Measurements from ENCODE around the gene SERPINC1.
"Not testable (repeated sequence)": the region's sequence is repeated elsewhere in the genome, so short reads cannot be mapped to it uniquely, and the experiment has no call there.

Gene SERPINC1

DNA sequence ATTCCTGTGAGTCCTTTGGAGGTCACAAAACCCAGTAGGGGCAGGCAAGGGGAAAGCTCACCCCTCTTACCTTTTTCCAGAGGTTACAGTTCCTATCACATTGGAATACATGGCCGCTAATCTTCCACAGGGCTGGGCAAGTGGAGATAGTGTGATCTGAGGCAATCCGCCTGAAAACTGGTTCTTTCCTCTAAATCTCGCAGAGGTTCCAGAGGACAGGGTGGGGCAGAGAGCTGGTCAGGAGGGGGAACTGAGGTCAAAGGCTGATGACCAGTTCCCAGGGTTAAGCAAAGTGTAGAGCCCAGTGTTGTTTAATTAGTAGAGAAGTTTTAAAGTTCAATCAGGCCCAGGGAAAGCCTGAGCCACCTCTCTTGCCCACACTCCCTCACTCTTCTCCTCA, at the start of gene SERPINC1:
TSS of gene SERPINC1 (minus strand) at position 179 of the 400 bp plus-strand sequence. CDS start at position 111, 68 bp downstream.
- TF ChIP-seq, protein P1, sequence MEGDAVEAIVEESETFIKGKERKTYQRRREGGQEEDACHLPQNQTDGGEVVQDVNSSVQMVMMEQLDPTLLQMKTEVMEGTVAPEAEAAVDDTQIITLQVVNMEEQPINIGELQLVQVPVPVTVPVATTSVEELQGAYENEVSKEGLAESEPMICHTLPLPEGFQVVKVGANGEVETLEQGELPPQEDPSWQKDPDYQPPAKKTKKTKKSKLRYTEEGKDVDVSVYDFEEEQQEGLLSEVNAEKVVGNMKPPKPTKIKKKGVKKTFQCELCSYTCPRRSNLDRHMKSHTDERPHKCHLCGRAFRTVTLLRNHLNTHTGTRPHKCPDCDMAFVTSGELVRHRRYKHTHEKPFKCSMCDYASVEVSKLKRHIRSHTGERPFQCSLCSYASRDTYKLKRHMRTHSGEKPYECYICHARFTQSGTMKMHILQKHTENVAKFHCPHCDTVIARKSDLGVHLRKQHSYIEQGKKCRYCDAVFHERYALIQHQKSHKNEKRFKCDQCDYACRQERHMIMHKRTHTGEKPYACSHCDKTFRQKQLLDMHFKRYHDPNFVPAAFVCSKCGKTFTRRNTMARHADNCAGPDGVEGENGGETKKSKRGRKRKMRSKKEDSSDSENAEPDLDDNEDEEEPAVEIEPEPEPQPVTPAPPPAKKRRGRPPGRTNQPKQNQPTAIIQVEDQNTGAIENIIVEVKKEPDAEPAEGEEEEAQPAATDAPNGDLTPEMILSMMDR (IDR thresholded peaks at IDR 0.05; ENCODE audit: low read depth, low read length), result no peak
- no peak for DNase-seq (ENCODE audit: extremely low read depth, low read depth)

DNA sequence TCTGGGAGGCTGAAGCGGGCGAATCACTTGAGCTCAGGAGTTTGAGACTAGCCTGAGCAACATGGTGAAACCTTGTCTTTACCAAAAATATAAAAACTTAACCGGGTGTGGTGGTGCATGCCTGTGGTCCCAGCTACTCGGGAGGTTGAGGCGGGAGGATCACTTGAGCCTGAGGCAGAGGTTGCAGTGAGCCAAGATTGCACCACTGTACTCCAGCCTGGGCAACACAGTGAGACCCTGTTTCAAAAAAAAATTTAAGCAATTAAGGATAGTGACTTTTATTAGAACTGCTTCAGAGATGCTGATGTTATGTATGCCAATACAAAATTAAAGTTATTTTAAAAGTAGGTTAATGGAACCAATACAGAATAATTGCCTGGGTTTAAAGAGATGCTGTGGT, 48.8 kb upstream of the SERPINC1 start:
- DNase-seq (ENCODE audit: extremely low read depth, low read depth), result not testable (repeated sequence)

DNA sequence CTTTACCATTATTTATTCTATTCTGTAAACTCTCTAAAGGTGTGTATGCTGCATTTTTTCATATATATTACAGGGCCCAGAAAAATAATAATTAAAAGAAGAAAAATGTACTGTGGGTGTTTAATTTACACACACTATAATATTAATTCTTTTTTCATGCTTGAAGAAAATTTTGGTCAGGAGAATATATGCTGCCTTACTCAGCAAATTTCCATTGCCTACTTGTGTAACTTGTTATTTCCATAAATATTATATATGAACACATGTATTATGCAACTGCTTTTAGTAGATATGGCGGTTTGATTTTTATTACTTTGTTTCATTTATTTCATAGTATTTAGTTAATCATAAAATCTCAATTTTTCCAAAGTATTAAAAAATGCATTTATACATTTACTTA, 46.4 kb upstream of the SERPINC1 start:
- no peak for DNase-seq (ENCODE audit: extremely low read depth, low read depth)

DNA sequence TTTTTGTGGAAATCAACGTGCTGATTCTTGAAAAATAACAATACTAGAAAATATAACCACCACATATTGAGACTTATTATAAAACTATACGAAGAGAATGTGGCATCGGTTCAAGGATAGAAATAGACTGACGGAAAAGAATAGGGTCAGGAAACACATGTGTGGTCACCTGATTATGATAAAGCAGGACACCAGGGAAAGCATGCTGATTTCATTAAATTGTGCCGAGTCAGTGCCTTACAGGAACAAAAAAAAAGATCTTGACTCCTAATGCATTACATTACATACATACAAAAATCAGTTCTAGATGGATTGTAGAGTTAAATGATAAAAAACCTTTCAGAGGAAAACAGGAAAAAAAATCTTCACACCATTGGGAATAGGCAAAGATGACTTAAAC, 43.5 kb upstream of the SERPINC1 start:
- TF ChIP-seq, protein P1 (IDR thresholded peaks at IDR 0.05; ENCODE audit: low read depth, low read length), result no peak
- no peak for DNase-seq (ENCODE audit: extremely low read depth, low read depth)

More for the DNA sequence above, 46.4 kb upstream of the SERPINC1 start:
- TF ChIP-seq, protein P1 (IDR thresholded peaks at IDR 0.05; ENCODE audit: low read depth, low read length), result no peak

DNA sequence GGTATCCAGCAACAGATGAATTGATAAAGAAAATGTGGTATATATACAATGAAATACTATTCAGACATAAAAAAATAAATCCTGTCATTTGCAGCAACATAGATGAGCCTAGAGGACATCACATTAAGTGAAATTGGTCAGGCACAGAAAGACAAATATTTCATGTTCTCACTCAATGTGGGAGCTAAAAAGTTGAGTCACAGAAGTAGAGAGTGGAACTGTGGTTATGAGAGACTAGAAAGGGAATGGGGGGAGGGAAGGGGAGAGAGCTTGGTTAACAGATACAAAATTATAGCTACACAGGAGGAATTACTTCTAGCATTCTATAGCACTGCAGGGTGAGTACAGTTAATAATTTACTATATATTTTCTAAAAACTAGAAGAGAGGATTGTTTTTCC, 37.1 kb upstream of the SERPINC1 start:
- TF ChIP-seq, protein P1 (IDR thresholded peaks at IDR 0.05; ENCODE audit: low read depth, low read length), result no peak
- no peak for DNase-seq (ENCODE audit: extremely low read depth, low read depth)

DNA sequence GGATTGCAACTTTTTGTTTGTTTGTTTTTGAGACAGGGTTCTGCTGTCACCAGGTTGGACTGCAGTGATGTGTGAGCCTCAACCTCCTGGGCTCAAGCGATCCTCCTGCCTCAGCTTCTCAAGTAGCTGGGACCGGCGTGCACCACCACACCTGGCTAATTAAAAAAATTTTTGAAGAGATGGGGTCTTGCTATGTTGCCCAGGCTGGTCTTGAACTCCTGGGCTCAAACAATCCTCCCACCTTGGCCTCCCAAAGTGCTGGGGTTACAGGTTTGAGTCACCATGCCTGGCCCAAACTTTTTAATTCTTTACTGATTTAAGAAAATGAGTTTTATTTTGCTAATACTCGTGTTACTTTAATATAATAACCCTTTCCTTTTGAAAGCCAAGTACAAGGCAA, 31.5 kb upstream of the SERPINC1 start:
- TF ChIP-seq, protein P1 (IDR thresholded peaks at IDR 0.05; ENCODE audit: low read depth, low read length), result no peak

DNA sequence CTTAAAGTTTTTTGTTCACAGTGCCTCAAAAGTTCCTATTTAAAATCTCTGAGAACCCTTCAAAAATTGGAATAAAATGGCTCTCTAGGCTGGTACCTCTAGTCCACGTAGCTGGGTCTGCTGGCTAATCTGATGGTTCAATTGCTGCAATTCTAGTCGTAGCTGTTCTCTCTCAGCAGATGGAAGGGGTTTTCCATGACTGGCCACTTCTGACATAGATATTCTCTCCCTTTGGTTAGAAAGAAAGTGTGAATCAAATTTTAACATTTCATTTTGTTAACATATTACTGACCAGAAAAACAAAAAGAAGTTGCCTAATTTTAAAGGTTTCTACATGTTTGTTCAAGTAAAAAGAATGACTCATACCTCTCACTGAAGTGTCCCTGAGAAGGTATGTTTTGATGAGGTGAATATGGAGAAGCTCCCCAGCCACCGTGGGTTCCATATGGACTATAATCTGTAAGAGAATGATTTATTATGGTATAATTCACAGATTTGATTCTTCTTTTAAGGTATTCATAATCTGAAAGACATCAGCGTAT, 29.3 kb upstream of the SERPINC1 start:
- TF ChIP-seq, protein P1 (IDR thresholded peaks at IDR 0.05; ENCODE audit: low read depth, low read length), result no peak
- DNase-seq (ENCODE audit: extremely low read depth, low read depth), result no peak

More for the DNA sequence above, 31.5 kb upstream of the SERPINC1 start:
- no peak for DNase-seq (ENCODE audit: extremely low read depth, low read depth)

DNA sequence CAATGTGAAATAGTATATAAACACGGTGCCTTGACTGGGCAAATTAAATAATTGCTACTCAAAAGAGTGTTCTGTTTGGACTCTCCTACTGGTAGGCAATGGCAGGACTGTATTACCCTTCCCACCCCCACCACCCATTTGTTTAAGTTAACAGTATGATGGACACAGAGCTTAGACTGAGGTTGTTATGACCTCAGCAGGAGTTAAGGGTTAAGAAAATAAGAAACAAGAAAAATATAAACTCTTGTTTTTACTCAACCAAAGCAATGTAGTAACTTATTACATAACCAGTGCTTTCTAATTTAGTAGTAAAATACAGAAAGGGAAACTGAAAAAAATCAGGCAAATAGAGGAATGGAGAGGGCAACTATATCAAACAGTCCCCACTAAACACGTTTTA, 19.9 kb upstream of the SERPINC1 start:
- DNase-seq (ENCODE audit: extremely low read depth, low read depth), result no peak
- TF ChIP-seq, protein P1 (IDR thresholded peaks at IDR 0.05; ENCODE audit: low read depth, low read length), result no peak

All from AG09319 (cell line).